GOT3 (cell line): ENCODE results near the gene DOHH.

ENCODE experiments used
- DNase-seq: peaks from one replicate; lab custom pipeline; 2025; ENCODE audit warnings: mixed read lengths; lab: John Stamatoyannopoulos, UW

DOHH gene

GRCh38 chr19:3441986-3442329 lies 58.5 kb downstream of the DOHH start:
- DNase-seq: no peak

- no peak for DNase-seq
Measured at GRCh38 chr19:3441089-3441985, 59.1 kb downstream of the DOHH start.
